Effector memory CD4-positive, alpha-beta T cell (primary cell): ENCODE data around the gene CAMK2D.

Experiments used
- DNase-seq, 3 donors: peaks; one replicate each; pipeline ENCODE4 v3.0.0-alpha.2; 2020
- H3K27ac ChIP-seq: 2 replicates; pipeline ENCODE4 v1.7.0; 2013; ENCODE audit warnings: mild to moderate bottlenecking, low read length, moderate library complexity; ENCODE audit not compliant: insufficient read depth, poor library complexity, severe bottlenecking
- H3K27me3 ChIP-seq: replicated peaks from 2 replicates; pipeline ENCODE4 v1.7.0; 2013; ENCODE audit warnings: mild to moderate bottlenecking, low read length; ENCODE audit not compliant: insufficient read depth, control insufficient read depth, poor library complexity, severe bottlenecking
- H3K36me3 ChIP-seq: 2 replicates; pipeline ENCODE4 v1.7.0; 2013; ENCODE audit warnings: mild to moderate bottlenecking, low read length, moderate library complexity; ENCODE audit not compliant: control insufficient read depth, insufficient read depth
- H3K4me1 ChIP-seq: 2 replicates; pipeline ENCODE4 v1.7.0; 2013; ENCODE audit warnings: low read length, mild to moderate bottlenecking; ENCODE audit not compliant: control insufficient read depth, insufficient read depth, poor library complexity, severe bottlenecking
- H3K4me3 ChIP-seq: 2 replicates; pipeline ENCODE4 v1.7.0; 2013; ENCODE audit warnings: low read length, low read depth, mild to moderate bottlenecking; ENCODE audit not compliant: insufficient read depth, poor library complexity, severe bottlenecking
- H3K9me3 ChIP-seq: 2 replicates; pipeline ENCODE4 v1.7.0; 2013; ENCODE audit warnings: mild to moderate bottlenecking, low read length, moderate library complexity; ENCODE audit not compliant: control insufficient read depth

Gene CAMK2D

DNA sequence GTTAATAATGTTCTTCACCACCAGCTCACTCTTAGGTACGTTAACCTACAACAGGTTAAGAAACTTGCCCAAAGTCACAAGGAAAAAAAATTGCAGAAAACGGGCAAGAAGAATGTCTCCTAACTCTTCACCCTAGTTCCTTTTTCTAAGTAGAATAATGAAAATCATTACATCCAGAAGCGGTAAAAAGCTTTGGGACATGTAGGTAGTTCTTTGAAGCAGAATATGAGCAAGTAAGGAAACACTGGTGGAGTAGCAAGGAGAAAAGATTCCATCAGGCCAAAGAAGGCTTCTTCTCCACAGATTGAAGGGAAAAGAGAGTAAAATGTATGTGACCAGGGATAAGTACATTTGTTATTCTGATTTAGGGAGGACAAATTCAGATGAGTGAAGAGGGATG, 4.1 kb downstream of the CAMK2D start:
- Histone ChIP-seq H3K4me3 (no peak overlapping the region), H3K36me3 (no peaks in the 10 kb centered on the region), H3K27me3 (no peaks in the 10 kb centered on the region), H3K27ac (no peak overlapping the region), H3K9me3 (no peaks in the 10 kb centered on the region), H3K4me1 (no peaks in the 10 kb centered on the region)
- no peak for DNase-seq

DNA sequence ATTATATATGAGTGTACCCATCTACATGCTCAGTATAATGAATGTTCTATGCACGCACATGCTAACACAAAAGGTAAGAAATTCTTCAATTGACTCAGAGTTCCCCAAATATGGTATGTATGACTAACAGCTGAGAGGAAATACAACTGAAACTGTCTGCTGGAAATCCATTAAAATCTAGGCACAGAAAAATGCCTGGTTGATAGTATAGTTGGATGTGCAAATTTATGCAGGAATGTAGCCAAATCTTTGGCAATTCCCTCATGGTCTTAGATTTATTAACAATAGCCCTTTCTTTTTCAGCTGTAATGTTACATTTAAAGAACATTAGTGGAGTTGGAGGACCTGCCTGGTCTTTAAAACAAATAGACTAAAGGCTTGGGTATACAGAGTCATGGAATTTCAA, 5.5 kb downstream of the CAMK2D start:
- H3K4me3 ChIP-seq = no peak overlapping the region
- no peaks in the 10 kb centered on the region for H3K36me3 ChIP-seq
- H3K4me1 ChIP-seq = no peaks in the 10 kb centered on the region
- no peak for DNase-seq
- H3K27ac ChIP-seq = no peak overlapping the region
- no peaks in the 10 kb centered on the region for H3K9me3 ChIP-seq
- H3K27me3 ChIP-seq = no peaks in the 10 kb centered on the region

DNA sequence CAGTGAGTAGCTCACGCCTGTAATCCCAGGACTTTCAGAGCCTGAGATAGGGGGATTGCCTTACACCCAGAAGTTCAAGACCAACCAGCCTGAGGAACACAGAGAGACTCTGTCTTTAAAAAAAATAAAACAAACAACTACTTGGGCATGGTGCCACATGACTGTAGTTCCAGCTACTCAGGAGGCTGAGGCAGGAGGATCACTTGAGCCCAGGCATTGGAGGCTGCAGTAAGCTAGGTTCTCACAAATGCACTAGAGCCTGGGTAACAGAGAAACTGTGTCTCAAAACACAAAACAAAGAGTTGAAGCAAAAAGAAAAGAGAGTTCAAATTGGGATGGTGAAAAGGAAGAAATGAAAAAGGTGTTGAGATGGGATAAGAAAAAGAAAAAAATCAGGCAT, 10.8 kb downstream of the CAMK2D start:
- Histone ChIP-seq H3K36me3 (no peaks in the 10 kb centered on the region), H3K27me3 (no peaks in the 10 kb centered on the region), H3K4me1 (no peaks in the 10 kb centered on the region)

DNA sequence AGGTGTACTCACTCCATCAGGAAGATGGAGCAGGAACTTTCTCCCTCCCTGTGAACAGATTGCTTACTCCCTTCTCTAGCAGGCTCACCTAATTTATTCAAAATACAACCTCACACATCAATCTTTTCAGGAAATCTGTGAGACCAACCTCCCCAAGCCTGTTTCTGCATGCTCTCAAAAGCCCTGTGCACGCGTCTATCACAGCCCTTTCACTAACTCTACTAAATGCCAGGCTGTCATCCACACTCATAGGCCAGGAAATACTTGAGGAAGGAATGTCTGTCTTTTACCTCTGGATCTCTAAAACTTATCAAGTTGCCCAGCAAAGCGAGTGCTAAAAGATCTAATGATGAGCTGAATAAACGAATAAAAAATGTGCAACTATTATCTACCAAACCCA, 11.2 kb downstream of the CAMK2D start:
- H3K4me3 ChIP-seq = no peak overlapping the region
- no peak for DNase-seq
- no peaks in the 10 kb centered on the region for H3K36me3 ChIP-seq
- no peaks in the 10 kb centered on the region for H3K4me1 ChIP-seq
- no peaks in the 10 kb centered on the region for H3K27me3 ChIP-seq
- no peaks in the 10 kb centered on the region for H3K9me3 ChIP-seq
- no peak overlapping the region for H3K27ac ChIP-seq

More for the DNA sequence above, 10.8 kb downstream of the CAMK2D start:
- Histone ChIP-seq H3K9me3 (no peaks in the 10 kb centered on the region), H3K4me3 (no peak overlapping the region), H3K27ac (no peak overlapping the region)
- no peak for DNase-seq

DNA sequence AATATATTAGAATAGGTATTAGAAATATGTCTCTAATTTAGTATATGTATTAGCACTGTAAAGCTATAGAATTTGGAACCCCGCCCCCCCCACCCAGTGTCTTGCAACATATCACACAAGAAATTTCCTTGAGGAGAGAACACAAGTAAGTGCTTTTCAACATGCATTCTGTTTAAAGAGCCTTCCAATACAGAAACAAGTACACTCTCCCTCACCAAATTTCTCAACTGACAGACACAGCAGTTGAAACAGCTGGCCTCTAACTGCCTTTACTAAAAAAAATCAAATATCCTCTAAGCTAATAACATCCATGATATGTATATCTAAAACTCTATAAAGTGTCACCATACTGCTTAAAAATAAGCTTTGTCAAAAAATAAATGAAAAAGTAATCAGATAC, 12.4 kb downstream of the CAMK2D start:
- no peaks in the 10 kb centered on the region for H3K4me1 ChIP-seq
- H3K4me3 ChIP-seq = no peak overlapping the region
- no peak overlapping the region for H3K27ac ChIP-seq
- H3K36me3 ChIP-seq = no peaks in the 10 kb centered on the region
- DNase-seq = no peak
- H3K27me3 ChIP-seq = no peaks in the 10 kb centered on the region
- H3K9me3 ChIP-seq = no peaks in the 10 kb centered on the region

DNA sequence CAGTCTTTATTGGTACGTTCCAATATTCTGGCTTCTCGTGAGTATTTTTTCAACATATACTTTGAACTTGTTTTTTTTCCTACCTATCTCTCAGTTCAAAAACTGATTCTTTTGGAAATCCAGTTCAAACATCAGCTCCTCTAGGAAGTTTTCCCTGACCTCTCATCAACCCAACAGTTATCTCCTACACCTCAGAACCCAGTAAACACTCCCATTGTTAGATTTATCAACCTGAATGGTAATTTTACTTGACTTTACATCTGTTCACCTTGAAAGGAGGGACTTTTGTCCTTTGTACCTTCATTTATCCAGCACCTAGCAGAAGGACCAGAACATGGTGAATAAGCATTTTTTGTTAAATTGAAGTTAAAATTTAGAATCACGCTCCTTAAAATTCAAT, 13.6 kb downstream of the CAMK2D start:
- H3K4me1 ChIP-seq = no peaks in the 10 kb centered on the region
- H3K36me3 ChIP-seq = no peaks in the 10 kb centered on the region
- no peaks in the 10 kb centered on the region for H3K27me3 ChIP-seq
- H3K27ac ChIP-seq = no peak overlapping the region
- DNase-seq = no peak
- H3K4me3 ChIP-seq = no peak overlapping the region
- H3K9me3 ChIP-seq = no peaks in the 10 kb centered on the region

DNA sequence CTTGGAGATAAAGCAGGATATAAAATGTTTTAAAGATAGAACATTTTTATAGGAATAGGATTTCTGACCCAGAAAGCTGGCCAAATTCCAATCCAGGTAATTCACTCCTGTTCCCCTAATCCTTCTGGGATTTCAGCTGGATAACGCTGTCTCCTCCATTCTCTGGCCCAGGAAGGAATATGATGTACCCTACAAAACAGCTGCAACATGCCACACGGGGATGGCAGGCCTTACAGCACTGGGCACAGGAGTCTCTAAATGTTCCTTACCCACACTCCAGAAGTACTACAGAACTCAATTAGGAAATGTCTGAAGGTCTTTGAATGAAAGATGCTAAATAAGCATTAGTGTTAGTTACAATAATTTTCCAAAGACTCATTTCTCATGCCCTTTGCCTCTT, 15.8 kb downstream of the CAMK2D start:
- no peak overlapping the region for H3K4me3 ChIP-seq
- no peaks in the 10 kb centered on the region for H3K36me3 ChIP-seq
- no peak for DNase-seq
- H3K27me3 ChIP-seq = no peaks in the 10 kb centered on the region
- H3K27ac ChIP-seq = no peak overlapping the region
- H3K9me3 ChIP-seq = no peaks in the 10 kb centered on the region
- H3K4me1 ChIP-seq = no peaks in the 10 kb centered on the region

DNA sequence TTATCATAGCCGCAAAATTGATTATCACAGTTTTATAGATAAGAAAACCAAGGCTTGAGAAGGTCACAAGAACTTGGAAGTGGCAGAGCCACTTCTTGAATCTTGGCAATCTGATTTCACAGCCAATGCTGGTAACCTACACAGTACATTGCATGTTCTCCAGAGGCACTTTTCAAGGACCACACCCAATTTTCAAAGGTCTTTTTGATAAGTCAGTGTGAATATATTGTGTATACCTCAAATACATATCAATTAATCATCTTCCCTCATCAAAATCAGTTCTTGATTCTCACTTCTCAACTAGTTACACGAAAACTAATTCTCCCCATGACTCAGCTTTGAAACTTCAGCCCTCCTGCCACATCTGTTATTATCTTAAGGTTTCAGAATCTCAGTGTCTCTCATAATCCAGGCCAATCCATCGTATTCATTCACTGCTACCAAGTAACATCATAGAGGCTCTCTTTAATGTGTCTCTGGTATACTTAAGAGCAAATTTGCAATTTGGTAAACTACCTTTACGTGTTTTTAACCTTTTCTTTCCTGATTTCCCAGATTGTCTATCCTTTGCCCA, 16.8 kb downstream of the CAMK2D start:
- Histone ChIP-seq H3K4me1 (peaks cover 3% of the 10 kb centered on the region), H3K27ac (no peak overlapping the region), H3K4me3 (no peak overlapping the region), H3K36me3 (no peaks in the 10 kb centered on the region), H3K27me3 (no peaks in the 10 kb centered on the region), H3K9me3 (no peaks in the 10 kb centered on the region)
- no peak for DNase-seq

DNA sequence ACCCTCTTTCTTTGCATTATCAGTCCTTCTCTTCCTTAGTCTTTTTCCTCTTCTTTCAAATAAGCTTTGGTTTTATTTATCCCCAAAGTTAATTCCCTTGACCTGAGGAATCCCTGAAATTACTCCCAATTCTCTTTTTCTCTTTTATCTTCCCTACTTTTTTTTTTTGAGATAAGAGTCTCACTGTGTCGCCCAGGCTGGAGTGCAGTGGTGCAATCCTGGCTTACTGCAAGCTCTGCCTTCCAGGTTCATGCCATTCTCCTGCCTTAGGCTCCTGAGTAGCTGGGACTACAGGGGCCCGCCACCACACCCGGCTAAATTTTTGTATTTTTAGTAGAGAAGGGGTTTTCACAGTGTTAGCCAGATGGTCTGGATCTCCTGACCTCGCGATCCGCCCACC, 17.8 kb downstream of the CAMK2D start:
- no peaks in the 10 kb centered on the region for H3K36me3 ChIP-seq
- H3K27ac ChIP-seq = no peak overlapping the region
- no peaks in the 10 kb centered on the region for H3K27me3 ChIP-seq
- no peak for DNase-seq
- no peak overlapping the region for H3K4me3 ChIP-seq
- no peaks in the 10 kb centered on the region for H3K9me3 ChIP-seq
- peaks cover 4% of the 10 kb centered on the region for H3K4me1 ChIP-seq

DNA sequence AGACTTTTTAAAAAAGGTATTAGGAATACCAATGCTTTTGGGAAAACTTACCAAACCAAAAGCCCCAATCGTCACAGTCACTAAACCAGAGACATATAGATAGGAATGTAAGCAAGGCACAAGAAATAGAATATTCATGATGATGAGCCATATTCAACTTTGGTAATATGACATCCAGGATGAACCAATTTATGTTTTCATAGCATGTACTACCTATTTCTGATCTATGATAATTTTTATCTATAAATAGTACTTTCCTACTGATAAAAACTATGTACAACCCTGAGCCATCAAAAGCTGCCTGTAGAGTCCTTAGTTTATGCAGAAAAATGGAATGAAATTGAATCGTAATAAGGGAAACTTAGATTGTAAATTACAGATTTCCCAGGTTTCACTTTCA, 18.9 kb downstream of the CAMK2D start:
- no peaks in the 10 kb centered on the region for H3K27me3 ChIP-seq
- no peaks in the 10 kb centered on the region for H3K36me3 ChIP-seq
- H3K4me1 ChIP-seq = peaks cover 4% of the 10 kb centered on the region
- no peaks in the 10 kb centered on the region for H3K9me3 ChIP-seq
- H3K4me3 ChIP-seq = no peak overlapping the region
- DNase-seq = no peak
- H3K27ac ChIP-seq = no peak overlapping the region

DNA sequence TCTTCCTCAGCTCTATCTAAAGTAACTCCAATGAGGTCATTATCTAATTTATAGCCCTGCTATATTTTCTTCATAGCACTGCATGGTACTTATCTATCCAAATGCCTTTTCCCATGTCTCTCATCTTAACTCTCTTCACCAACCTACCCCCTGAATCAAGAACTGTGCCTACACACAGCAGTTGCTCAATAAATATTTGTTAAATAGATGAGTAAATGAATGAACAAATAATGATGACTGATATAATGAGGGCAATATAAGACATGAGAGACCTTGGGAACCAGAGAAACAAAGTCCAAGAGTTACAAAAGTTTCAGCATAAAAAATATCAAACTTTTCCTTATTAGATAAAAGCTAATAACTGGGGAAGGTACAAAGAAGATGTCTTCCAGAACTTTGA, 19.6 kb downstream of the CAMK2D start:
- no peak for DNase-seq
- Histone ChIP-seq H3K9me3 (no peaks in the 10 kb centered on the region), H3K27me3 (no peaks in the 10 kb centered on the region), H3K4me1 (peaks cover 4% of the 10 kb centered on the region), H3K4me3 (no peak overlapping the region), H3K27ac (no peak overlapping the region), H3K36me3 (no peaks in the 10 kb centered on the region)
